ENCODE data around the gene LCLAT1.
"Not testable (repeated sequence)": the region's sequence is repeated elsewhere in the genome, so short reads cannot be mapped to it uniquely, and the experiment has no call there.

LCLAT1 gene

GRCh38 chr2:30512243-30512886 lies 65.3 kb downstream of the LCLAT1 start:
- in situ Hi-C loops (cut with HindIII; ENCODE audit: low sequenced_read_pairs) = no loop called here

GRCh38 chr2:30513649-30514048 lies 66.6 kb downstream of the LCLAT1 start:
- in situ Hi-C loops (cut with HindIII; ENCODE audit: low sequenced_read_pairs) = not testable (repeated sequence)

GRCh38 chr2:30514134-30514847 lies 67.2 kb downstream of the LCLAT1 start:
- in situ Hi-C loops (cut with HindIII; ENCODE audit: low sequenced_read_pairs) = no loop called here

DNA sequence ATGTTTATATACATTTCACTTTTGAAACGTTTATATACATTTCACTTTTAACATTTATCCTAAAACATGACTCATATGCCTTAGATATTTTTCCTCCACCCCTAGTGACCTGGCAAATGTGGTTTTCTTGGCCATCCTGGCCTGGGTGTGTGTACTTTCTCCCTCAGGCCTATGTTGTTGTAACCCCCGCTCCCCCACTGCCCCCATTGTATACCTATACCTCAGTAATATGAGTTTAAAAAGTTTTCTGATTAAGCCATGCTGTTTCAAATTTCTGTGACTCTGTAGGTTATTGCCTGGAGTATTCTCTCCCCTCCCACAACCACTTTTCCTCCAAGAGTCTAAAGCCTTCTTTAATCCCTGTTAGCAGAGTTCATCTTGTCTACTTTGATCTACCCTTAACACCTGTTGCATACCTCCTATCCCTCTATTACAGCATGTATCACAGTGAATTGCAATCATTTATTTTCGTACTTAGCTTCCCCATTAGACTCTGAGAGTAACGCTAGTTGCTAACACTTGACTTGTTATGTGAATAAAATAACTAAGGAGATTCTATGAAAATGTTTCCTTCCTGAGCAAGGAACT lies 67.9 kb downstream of the LCLAT1 start:
- in situ Hi-C loops (cut with HindIII; ENCODE audit: low sequenced_read_pairs) = no loop called here

DNA sequence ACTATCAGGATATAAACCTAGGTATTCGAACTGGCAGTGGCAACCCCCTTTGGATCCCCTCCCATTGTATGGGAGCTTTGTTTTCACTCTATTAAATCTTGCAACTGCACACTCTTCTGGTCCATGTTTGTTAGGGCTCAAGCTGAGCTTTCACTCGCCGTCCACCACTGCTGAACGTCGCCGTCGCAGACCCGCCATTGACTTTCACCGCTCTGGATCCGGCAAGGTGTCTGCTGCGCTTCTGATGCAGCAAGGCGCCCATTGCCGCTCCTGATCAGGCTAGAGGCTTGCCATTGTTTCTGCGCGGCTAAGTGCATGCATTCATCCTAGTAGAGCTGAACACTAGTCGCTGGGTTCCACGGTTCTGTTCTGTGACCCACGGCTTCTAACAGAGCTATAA lies 69.1 kb downstream of the LCLAT1 start:
- in situ Hi-C loops (cut with HindIII; ENCODE audit: low sequenced_read_pairs) = no loop called here

DNA sequence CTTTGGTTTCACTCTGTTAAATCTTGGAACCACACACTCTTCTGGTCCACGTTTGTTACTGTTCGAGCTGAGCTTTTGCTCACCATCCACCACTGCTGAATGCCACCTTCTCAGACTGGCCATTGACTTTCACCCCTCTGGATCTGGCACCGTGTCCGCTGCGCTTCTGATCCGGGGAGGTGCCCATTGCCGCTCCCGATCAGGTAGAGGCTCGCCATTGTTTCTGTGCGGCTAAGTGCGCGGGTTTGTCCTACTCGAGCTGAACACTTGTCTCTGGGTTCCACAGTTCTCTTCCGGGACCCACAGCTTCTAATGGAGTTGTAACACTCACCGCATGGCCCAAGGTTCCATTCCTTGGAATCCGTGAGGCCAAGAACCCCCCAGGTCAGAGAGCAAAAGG lies 72.8 kb downstream of the LCLAT1 start:
- in situ Hi-C loops (cut with HindIII; ENCODE audit: low sequenced_read_pairs) = no loop called here

GRCh38 chr2:30522421-30522820 lies 75.4 kb downstream of the LCLAT1 start:
- in situ Hi-C loops (cut with HindIII; ENCODE audit: low sequenced_read_pairs) = no loop called here

- in situ Hi-C loops (cut with HindIII; ENCODE audit: low sequenced_read_pairs) = no loop called here
Observed at GRCh38 chr2:30527411-30527810, 80.4 kb downstream of the LCLAT1 start.

DNA sequence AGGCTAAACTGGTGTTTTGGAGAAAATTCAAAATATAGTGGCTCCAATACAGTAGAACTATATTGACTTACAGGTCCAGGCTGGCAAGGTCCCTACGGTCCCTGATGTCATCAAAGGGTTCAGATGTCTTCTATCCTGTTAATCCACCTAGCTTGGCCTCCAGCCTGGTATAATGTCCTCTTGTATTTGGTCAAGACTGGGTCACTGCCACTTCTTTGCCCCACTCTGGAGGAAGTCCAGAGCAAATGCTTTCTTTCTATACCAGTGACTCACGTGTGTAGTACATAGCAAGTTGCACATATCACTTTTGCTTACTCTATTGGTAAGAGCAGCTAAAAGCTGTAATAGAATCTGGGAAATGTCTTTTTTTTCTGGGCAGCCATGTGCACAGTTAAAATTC lies 80.8 kb downstream of the LCLAT1 start:
- in situ Hi-C loops (cut with HindIII; ENCODE audit: low sequenced_read_pairs) = no loop called here

DNA sequence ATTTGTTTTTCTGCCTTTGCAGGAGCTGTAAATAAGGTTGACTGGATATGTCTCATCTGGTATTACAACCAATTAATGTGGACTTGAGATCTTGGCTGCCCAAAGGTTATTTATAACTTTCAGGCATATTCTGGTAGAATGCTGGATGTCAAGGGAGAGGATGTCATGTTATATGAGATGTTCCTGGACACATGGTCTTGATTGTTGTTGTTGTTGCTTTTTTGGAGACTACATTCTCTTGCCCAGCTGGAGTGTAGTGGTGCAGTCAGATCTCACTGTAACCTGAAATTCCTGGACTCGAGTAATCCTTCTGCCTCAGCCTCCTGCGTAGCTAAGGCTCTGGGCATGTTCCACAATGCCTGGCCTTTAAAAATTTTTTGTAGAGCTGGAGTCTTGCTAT lies 83.3 kb downstream of the LCLAT1 start:
- in situ Hi-C loops (cut with HindIII; ENCODE audit: low sequenced_read_pairs) = no loop called here

- in situ Hi-C loops (cut with HindIII; ENCODE audit: low sequenced_read_pairs) = loop anchor here (10.0 kb wide), 1 partner anchor 63 kb away; no protein-coding TSS in a partner anchor
Observed at GRCh38 chr2:30541680-30542079, 94.6 kb downstream of the LCLAT1 start.

DNA sequence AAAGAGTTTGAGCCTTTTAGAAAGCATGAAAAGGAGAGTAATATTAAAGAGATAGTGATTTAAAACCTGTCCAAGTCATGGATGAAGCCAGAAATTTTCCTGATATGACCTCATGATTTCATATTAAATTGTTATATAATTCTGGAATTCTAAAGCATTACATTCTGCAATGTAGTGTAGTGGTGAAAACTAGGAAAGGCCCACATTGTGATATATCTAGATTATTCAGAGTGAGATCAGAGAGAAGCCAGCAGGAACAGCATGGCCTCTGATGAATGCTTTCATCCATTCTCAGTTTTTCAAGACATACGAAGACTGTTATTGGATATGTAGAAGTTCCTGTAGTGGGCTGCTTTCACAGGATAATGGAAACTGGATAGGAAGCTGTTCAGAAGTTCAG lies 98.8 kb downstream of the LCLAT1 start:
- in situ Hi-C loops (cut with HindIII; ENCODE audit: low sequenced_read_pairs) = loop anchor here (5.0 to 10.0 kb wide), 2 partner anchors 59 to 94 kb away; no protein-coding TSS in a partner anchor

DNA sequence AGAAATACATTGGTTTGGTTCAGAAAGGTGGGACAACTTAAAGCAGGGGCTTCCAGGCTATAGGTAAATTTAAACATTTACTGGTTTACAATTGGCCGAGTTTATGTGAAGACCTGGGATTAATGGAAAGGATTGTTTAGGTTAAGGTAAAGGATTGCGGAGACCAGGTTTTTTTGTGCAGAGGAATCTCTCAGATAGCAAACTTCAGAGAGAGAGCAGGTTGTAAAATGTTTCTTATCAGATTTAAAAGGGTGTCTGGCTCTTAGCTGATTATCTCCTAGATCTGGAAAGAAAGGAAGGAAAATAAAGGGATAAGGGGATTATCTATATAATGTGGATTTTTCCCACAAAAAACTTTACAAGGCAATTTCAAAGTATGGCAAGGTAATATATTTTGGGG lies 101.3 kb downstream of the LCLAT1 start:
- in situ Hi-C loops (cut with HindIII; ENCODE audit: low sequenced_read_pairs) = loop anchor here (5.0 to 10.0 kb wide), 2 partner anchors 56 to 96 kb away; no protein-coding TSS in a partner anchor

DNA sequence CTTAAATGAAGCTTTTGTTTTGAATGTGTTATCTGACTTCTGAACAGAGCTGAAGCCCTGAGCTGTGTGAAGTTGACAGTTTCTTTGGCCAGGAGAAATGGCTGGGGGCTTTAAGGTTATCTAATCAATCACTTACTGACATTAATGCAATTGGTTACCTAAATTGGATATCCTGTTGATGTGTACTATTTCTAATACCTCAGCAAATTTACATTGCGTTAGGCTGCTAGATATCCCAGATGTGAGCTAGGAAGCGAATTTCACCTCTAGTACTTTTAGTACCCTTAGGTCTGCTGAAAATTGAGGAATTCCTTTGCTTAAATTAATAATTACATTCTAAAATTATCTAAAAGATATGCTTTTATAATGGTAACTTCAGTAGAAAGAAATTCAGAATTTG lies 102.0 kb downstream of the LCLAT1 start:
- in situ Hi-C loops (cut with HindIII; ENCODE audit: low sequenced_read_pairs) = loop anchor here (5.0 to 10.0 kb wide), 2 partner anchors 56 to 97 kb away; no protein-coding TSS in a partner anchor

GRCh38 chr2:30559544-30560275 lies 112.7 kb downstream of the LCLAT1 start:
- in situ Hi-C loops (cut with HindIII; ENCODE audit: low sequenced_read_pairs) = no loop called here

DNA sequence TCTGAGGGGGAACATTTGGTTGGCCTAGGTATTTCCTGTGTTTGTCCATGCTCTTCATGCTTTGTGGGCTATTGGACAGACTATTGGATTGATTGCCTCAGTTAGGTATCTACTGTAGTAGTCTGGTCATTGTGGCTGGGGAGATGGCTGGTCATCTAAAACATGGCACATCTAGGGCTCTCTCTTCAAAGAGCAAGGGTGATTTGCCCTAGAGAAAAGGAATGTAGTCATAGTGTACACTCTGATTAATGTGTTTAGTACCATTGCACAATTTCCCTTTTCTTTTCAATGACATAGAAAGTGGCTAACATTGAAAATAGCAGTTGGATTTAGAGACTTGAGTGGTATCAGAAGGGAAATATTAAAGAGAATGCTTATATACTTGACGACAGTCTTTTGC lies 114.3 kb downstream of the LCLAT1 start:
- in situ Hi-C loops (cut with HindIII; ENCODE audit: low sequenced_read_pairs) = no loop called here

- in situ Hi-C loops (cut with HindIII; ENCODE audit: low sequenced_read_pairs) = no loop called here
Observed at GRCh38 chr2:30565851-30566358, 118.9 kb downstream of the LCLAT1 start.

DNA sequence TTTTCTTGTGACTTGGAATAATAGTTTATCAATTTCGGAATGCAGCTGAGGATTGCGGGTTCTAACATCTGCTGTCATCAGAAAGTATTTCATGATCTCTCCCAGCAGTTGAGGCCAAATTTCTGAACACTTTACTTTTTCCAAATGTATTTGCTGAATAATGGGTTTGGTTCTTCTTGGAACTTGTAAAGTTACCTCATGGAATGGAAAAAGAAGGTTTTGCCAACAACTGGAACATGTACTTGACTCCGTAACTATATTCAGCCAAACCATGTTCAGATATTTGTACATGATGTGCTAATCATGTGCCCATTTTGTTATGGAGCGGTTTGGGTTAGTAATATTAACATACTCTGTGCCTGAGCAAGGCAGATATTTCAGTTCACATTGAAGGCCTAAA lies 119.6 kb downstream of the LCLAT1 start:
- in situ Hi-C loops (cut with HindIII; ENCODE audit: low sequenced_read_pairs) = no loop called here

- in situ Hi-C loops (cut with HindIII; ENCODE audit: low sequenced_read_pairs) = no loop called here
Observed at GRCh38 chr2:30567317-30567716, 120.3 kb downstream of the LCLAT1 start.

- in situ Hi-C loops (cut with HindIII; ENCODE audit: low sequenced_read_pairs) = no loop called here
Observed at GRCh38 chr2:30569946-30570345, 122.9 kb downstream of the LCLAT1 start.

DNA sequence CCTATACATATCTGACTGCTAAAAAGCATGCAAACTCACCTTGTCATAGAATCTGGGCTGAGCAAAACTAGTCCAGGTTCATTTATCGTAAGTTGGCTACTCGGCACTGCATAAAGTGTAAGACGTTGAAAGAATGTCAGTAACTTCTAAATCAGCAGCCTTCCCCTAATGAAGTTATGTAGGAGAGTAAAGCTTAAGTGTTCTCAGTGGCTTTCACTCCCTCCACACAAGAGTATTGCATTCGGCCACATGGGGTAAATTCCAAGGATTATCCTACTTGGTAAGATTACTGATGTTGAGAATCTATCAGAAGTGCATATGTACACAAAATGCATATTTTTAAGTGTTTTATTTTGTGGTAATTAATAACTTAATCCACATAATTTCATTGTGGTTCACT lies 130.1 kb downstream of the LCLAT1 start:
- in situ Hi-C loops (cut with HindIII; ENCODE audit: low sequenced_read_pairs) = no loop called here
